Measurements from ENCODE around the gene NEMP1. TPM values are rescaled to one million over a fixed set of nuclear protein-coding genes. Genes with fewer than 3 reads are reported as not detected.

The NEMP1 gene
- total and polyA plus RNA-seq, 2 of the 13 experiments (the other 11 are each of a cell fraction or from before 2014, with no cell fraction given), result 11.4 to 12.9 TPM

- TF ChIP-seq ATF3 (CRISPR knock-in tag; IDR thresholded peaks at IDR 0.05) (no peak), ATM (IDR thresholded peaks at IDR 0.05; ENCODE audit: borderline replicate concordance) (no peak), ZFP36 (IDR thresholded peaks at IDR 0.05; ENCODE audit: borderline replicate concordance, low read depth, low read length, partially characterized antibody) (no peak), TAF1 (CRISPR knock-in tag; IDR thresholded peaks at IDR 0.05) (peak; percentile 59), ZNF580 (CRISPR knock-in tag; IDR thresholded peaks at IDR 0.05; ENCODE audit: borderline replicate concordance, low read depth) (peak; percentile 16; the same call in 1 of the 2 replicates), MTA1 (CRISPR knock-in tag; IDR thresholded peaks at IDR 0.05; ENCODE audit: borderline replicate concordance) (no peak), ZXDC (CRISPR knock-in tag; IDR thresholded peaks at IDR 0.05) (no peak), POLR2G (IDR thresholded peaks at IDR 0.05; ENCODE audit: low read depth, low read length) (peak; percentile 80), REL (CRISPR knock-in tag; conservative IDR thresholded peaks at IDR 0.05) (no peak), ZNF605 (CRISPR knock-in tag; IDR thresholded peaks at IDR 0.05) (no peak), ZFP91 (CRISPR knock-in tag; IDR thresholded peaks at IDR 0.05; ENCODE audit: borderline replicate concordance) (peak; percentile 28; the same call in 1 of the 2 replicates), MAX (IDR thresholded peaks at IDR 0.05) (peak; percentile 30), CENPT (CRISPR knock-in tag; IDR thresholded peaks at IDR 0.05; ENCODE audit: low read depth) (no peak), ZNF670 (CRISPR knock-in tag; IDR thresholded peaks at IDR 0.05; ENCODE audit: borderline replicate concordance) (peak; percentile 31; the same call in 1 of the 2 replicates), TFDP1 (CRISPR knock-in tag; IDR thresholded peaks at IDR 0.05; ENCODE audit: borderline replicate concordance) (peak; percentile 37; the same call in 1 of the 2 replicates), FOXP4 (CRISPR knock-in tag; IDR thresholded peaks at IDR 0.05) (no peak), POLR2AphosphoS5 (IDR thresholded peaks at IDR 0.05; ENCODE audit: low read depth, low read length) (peak; percentile 74), POGZ (CRISPR knock-in tag; IDR thresholded peaks at IDR 0.05) (no peak), SIX1 (CRISPR knock-in tag; IDR thresholded peaks at IDR 0.05; ENCODE audit: borderline replicate concordance) (no peak; the same call in 1 of the 2 replicates), KAT2B (IDR thresholded peaks at IDR 0.05; ENCODE audit: borderline replicate concordance, low read depth, low read length) (no peak)
These were observed 49.3 kb upstream of the NEMP1 start, which contains the start of gene LRP1 (continued) for GRCh38 chr12:57127726-57128518.

Measured in HepG2 (cell line).